CD4-positive, alpha-beta memory T cell (primary cell): ENCODE results near the gene CMC2. TPM values are rescaled to one million over a fixed set of nuclear protein-coding genes. Genes with fewer than 3 reads are reported as not detected.

Experiments used
- CTCF ChIA-PET: fragments of 350-600 bp; sonication (Branson Sonifier 250); formaldehyde crosslinking; loops from one replicate; lab custom pipeline; 2021; ENCODE audit warnings: inconsistent platforms; ENCODE audit not compliant: partially characterized antibody; lab: Charles Lee
- POLR2A ChIA-PET: fragments of 350-600 bp; sonication (Branson Sonifier 250); formaldehyde crosslinking; loops from one replicate; lab custom pipeline; 2021; ENCODE audit not compliant: partially characterized antibody; lab: Charles Lee
- DNase-seq, 5 donors: peaks; one replicate each; pipeline versions ENCODE4 v3.0.0 to v3.0.0-alpha.2; 2020 to 2022; ENCODE audit warnings: mixed read lengths in 1 of 5
- H3K27ac ChIP-seq: one replicate; pipeline ENCODE4 v1.7.0; 2013; ENCODE audit warnings: low read depth, low read length
- H3K27me3 ChIP-seq: 2 replicates; pipeline ENCODE4 v1.7.0; 2013; ENCODE audit warnings: mild to moderate bottlenecking, low read length, moderate library complexity; ENCODE audit not compliant: insufficient read depth
- H3K36me3 ChIP-seq: 2 replicates; pipeline ENCODE4 v1.7.0; 2013; ENCODE audit warnings: mild to moderate bottlenecking, low read length, moderate library complexity; ENCODE audit not compliant: insufficient read depth
- H3K4me1 ChIP-seq: 2 replicates; pipeline ENCODE4 v1.7.0; 2013; ENCODE audit warnings: mild to moderate bottlenecking, low read length, moderate library complexity; ENCODE audit not compliant: insufficient read depth
- H3K4me3 ChIP-seq, 2 donors: one replicate each; pipeline ENCODE4 v1.7.0; 2013; ENCODE audit warnings: low read length in 2 of 2, mild to moderate bottlenecking in 1 of 2
- H3K9me3 ChIP-seq, 2 donors: one replicate each; pipeline ENCODE4 v1.7.0; 2013; ENCODE audit warnings: low read length in 2 of 2, control low read depth in 1 of 2; ENCODE audit not compliant: control insufficient read depth in 1 of 2
- H3K27ac Mint-ChIP-seq, 7 donors: one replicate each; pipeline ENCODE4 v1.8.0; 2020 to 2021; ENCODE audit warnings: mixed read lengths in 7 of 7, mild to moderate bottlenecking in 6 of 7, inconsistent platforms in 3 of 7, moderate library complexity in 3 of 7
- H3K27me3 Mint-ChIP-seq, 2 donors: one replicate each; pipeline ENCODE4 v1.8.0; 2020 to 2021; ENCODE audit warnings: mixed read lengths in 2 of 2
- H3K36me3 Mint-ChIP-seq, 2 donors: one replicate each; pipeline ENCODE4 v1.8.0; 2020 to 2021; ENCODE audit warnings: mixed read lengths in 2 of 2, inconsistent platforms in 1 of 2, mild to moderate bottlenecking in 1 of 2
- H3K4me1 Mint-ChIP-seq, 4 donors: one replicate each; pipeline ENCODE4 v1.8.0; 2020 to 2021; ENCODE audit warnings: mixed read lengths in 4 of 4, mild to moderate bottlenecking in 1 of 4
- H3K4me3 Mint-ChIP-seq, 8 donors: one replicate each; pipeline ENCODE4 v1.8.0; 2020 to 2021; ENCODE audit warnings: mixed read lengths in 8 of 8, mild to moderate bottlenecking in 7 of 8, moderate library complexity in 6 of 8, inconsistent platforms in 3 of 8
- H3K9me3 Mint-ChIP-seq, 8 donors: one replicate each; pipeline ENCODE4 v1.8.0; 2020 to 2021; ENCODE audit warnings: mixed read lengths in 8 of 8, mild to moderate bottlenecking in 5 of 8, inconsistent platforms in 3 of 8, moderate library complexity in 1 of 8
- intact Hi-C: fragments of 100-400 bp; cut with micrococcal nuclease; formaldehyde crosslinking; loops from one replicate; pipeline ENCODE4 v1.15.1; 2023
- polyA plus RNA-seq, 2 donors: library from polyadenylated mRNA; unstranded; fragments of 300-500 nt; fragmentation: Illumina TruSeq; gene quantifications; one replicate each; pipeline ENCODE4 v1.2.3, GENCODE V29; 2021
- total RNA-seq, 2 experiments: library from RNA; stranded (reverse); gene quantifications; one replicate each; pipeline ENCODE4 v1.2.3, GENCODE V29; 2021

The CMC2 gene
- total and polyA plus RNA-seq, 4 experiments from 2014 or later: 39.7 to 154 (median 74.5) TPM

DNA sequence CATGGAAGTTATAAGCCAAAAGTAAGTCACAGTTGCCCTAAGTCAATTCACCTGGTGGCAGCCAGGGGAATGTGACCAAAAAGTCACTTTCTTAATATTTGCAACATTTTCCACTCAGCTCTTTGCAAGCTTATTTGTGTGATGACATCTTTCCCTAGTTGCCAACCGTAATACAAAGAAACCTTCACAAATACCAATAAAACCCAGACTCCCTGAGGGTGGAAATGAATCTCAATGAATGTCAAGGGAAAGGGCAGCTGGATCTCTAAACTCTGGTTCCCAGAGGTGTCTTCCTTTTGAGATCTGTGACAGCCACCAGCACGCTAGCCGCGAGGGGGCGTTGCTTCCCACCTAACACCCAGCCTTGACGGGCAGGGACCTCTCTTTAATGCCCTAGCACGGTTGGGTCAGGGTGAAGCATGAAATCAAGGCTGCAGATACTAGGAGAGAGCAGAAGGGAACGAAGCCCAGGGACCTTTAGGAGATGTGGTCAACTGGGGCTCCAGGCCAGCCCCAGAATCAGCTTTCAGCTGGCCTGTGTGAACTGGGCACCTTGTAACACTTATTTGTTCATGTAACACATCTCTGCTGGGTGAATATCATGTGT, 82.2 kb downstream of the CMC2 start:
- no peak overlapping the region for H3K4me3 Mint-ChIP-seq
- ChIA-PET CTCF (interaction anchor here (0.8 kb wide), 1 partner anchor 817 kb away, joined by 3 read pairs; no protein-coding TSS in a partner anchor), POLR2A (no interaction called here)
- Histone ChIP-seq H3K27me3 (no peaks in the 10 kb centered on the region), H3K9me3 (no peaks in the 10 kb centered on the region), H3K4me3 (no peak overlapping the region), H3K4me1 (no peaks in the 10 kb centered on the region), H3K36me3 (no peaks in the 10 kb centered on the region), H3K27ac (no peak overlapping the region)
- H3K27me3 Mint-ChIP-seq: peaks cover 18 to 19% of the 10 kb centered on the region in 2 donors
- intact Hi-C loops: no loop called here
- peaks cover 0 to 3% of the 10 kb centered on the region in 2 donors for H3K36me3 Mint-ChIP-seq
- peak in 2 of 5 donors; percentile 12 to 13 for DNase-seq
- H3K9me3 Mint-ChIP-seq: peaks cover 0 to 5% (median 3%) of the 10 kb centered on the region in 8 donors
- peaks cover 0 to 3% (median 0%) of the 10 kb centered on the region in 4 donors for H3K4me1 Mint-ChIP-seq
- H3K27ac Mint-ChIP-seq: no peak overlapping the region

- POLR2A ChIA-PET: interaction anchor here (0.6 kb wide), 1 partner anchor 444 kb away, joined by 3 read pairs; no protein-coding TSS in a partner anchor
- no peak overlapping the region for H3K27ac ChIP-seq
- Mint-ChIP-seq H3K27ac (no peak overlapping the region), H3K9me3 (peaks cover 0 to 3% (median 0%) of the 10 kb centered on the region in 8 donors), H3K27me3 (peaks cover 13 to 18% of the 10 kb centered on the region in 2 donors), H3K4me1 (peaks cover 0 to 3% (median 0%) of the 10 kb centered on the region in 4 donors), H3K36me3 (peaks cover 0 to 3% of the 10 kb centered on the region in 2 donors), H3K4me3 (no peak overlapping the region)
- CTCF ChIA-PET: no interaction called here
- no peaks in the 10 kb centered on the region for H3K4me1 ChIP-seq
- H3K36me3 ChIP-seq: no peaks in the 10 kb centered on the region
- H3K27me3 ChIP-seq: no peaks in the 10 kb centered on the region
- no peaks in the 10 kb centered on the region for H3K9me3 ChIP-seq
- no peak for DNase-seq
- intact Hi-C loops: no loop called here
- no peak overlapping the region for H3K4me3 ChIP-seq
Observed at GRCh38 chr16:80923356-80923755, 83.3 kb downstream of the CMC2 start.

Other genes starting within 250 kb of the CMC2 start
- 10 to 100 TPM; 37.5 to 42.4 TPM for gene CDYL2, start 202.3 kb downstream of the CMC2 start, total RNA-seq
- gene CDYL2, start 202.3 kb downstream of the CMC2 start, polyA plus RNA-seq: 1 to 10 TPM in 1 of 2 donors, under 1 TPM in 1; 0.91 to 2.5 TPM
- 1 to 10 TPM; 3.4 to 4.0 TPM for gene CENPN, start 329 bp upstream of the CMC2 start, total RNA-seq
- gene CENPN, start 329 bp upstream of the CMC2 start, polyA plus RNA-seq: 1 to 10 TPM; 2.9 to 3.9 TPM
- gene ATMIN, start 29.0 kb upstream of the CMC2 start, total RNA-seq: 10 to 100 TPM; 39.3 to 45.4 TPM
- 10 to 100 TPM; 26.1 to 46.3 TPM for gene ATMIN, start 29.0 kb upstream of the CMC2 start, polyA plus RNA-seq
- under 1 TPM in 1 of 2 experiments, not detected in 1; 0.29 TPM for gene C16orf46, start 70.4 kb upstream of the CMC2 start, total RNA-seq
- gene C16orf46, start 70.4 kb upstream of the CMC2 start, polyA plus RNA-seq: under 1 TPM in 1 of 2 donors, not detected in 1; 0.49 TPM
- 1 to 10 TPM; 3.5 to 4.9 TPM for gene GCSH, start 89.5 kb upstream of the CMC2 start, total RNA-seq
- 1 to 10 TPM; 4.7 to 8.0 TPM for gene GCSH, start 89.5 kb upstream of the CMC2 start, polyA plus RNA-seq
- gene BCO1, start 231.8 kb upstream of the CMC2 start, total RNA-seq: not detected
- gene BCO1, start 231.8 kb upstream of the CMC2 start, polyA plus RNA-seq: not detected